NCI-H526 (cell line): ENCODE data around the gene WRAP73.

Experiments used
- DNase-seq, 2 experiments: peaks; one replicate each; lab custom pipeline; 2025; lab: John Stamatoyannopoulos, UW

The WRAP73 gene, protein sequence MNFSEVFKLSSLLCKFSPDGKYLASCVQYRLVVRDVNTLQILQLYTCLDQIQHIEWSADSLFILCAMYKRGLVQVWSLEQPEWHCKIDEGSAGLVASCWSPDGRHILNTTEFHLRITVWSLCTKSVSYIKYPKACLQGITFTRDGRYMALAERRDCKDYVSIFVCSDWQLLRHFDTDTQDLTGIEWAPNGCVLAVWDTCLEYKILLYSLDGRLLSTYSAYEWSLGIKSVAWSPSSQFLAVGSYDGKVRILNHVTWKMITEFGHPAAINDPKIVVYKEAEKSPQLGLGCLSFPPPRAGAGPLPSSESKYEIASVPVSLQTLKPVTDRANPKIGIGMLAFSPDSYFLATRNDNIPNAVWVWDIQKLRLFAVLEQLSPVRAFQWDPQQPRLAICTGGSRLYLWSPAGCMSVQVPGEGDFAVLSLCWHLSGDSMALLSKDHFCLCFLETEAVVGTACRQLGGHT

DNA sequence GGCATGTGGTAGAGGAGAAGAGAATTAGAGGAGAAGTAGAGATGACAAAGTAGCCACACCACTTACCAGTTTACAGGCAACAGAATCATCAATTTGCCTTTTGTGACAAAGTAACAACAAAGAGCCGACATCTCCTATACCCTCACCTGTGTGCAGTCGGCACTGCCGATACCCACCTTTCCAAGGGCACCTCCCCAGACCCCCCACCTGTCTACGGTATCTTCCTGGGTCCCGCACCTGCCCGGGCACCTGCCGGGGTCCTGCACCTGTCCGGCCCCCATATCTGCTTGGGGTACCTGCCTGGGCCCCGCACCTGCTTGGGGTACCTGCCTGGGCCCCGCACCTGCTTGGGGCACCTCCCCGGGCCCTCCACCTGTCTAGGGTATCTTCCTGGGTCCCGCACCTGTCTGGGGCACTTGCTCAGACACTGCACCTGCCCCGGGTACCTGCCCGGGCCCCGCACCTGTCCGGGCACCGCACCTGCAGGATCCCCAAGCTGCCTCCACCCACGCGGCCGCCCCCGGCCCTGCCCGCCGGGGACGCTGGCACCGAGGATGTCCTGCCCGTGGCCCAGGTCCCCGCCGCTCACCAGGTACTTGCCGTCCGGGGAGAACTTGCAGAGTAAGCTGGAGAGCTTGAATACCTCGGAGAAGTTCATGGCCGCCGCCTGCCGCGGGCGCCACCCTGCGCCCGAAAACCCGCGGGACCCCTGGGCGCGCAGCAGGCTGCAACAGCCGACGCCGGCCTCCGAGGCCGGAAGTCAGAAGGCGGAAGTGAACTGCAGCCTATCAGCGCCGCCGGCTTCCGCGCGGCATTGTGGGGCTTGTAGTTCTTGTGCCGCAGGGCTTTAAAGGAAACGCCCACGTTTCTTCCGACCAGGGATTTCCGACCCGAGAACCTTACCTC lies at the start of gene WRAP73:
TSS of gene WRAP73 (minus strand) at position 762 of the 906 bp plus-strand sequence. CDS start at position 658, 104 bp downstream.
- peak; percentile 90 to 96 for DNase-seq

DNA sequence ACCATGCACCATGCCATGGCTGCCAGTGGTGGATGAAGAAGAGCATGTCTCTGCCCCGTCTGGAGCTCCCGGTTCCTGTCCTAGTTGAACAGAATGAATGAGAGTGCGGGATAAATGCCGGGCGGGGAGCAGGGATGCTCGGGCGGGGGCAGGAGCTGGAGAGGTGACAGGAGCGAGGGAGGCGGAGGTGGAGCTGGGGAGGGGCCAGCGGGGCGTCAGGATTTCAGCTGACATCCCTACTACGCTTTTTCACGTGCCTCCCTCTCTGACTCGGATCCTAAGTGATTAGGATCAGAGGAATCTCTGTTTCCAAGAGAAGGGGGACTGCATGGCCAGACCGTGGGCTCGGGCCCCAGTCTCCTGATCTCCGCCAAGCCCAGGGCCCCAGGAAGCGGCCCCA lies 49.7 kb upstream of the WRAP73 start:
- DNase-seq = no peak

DNA sequence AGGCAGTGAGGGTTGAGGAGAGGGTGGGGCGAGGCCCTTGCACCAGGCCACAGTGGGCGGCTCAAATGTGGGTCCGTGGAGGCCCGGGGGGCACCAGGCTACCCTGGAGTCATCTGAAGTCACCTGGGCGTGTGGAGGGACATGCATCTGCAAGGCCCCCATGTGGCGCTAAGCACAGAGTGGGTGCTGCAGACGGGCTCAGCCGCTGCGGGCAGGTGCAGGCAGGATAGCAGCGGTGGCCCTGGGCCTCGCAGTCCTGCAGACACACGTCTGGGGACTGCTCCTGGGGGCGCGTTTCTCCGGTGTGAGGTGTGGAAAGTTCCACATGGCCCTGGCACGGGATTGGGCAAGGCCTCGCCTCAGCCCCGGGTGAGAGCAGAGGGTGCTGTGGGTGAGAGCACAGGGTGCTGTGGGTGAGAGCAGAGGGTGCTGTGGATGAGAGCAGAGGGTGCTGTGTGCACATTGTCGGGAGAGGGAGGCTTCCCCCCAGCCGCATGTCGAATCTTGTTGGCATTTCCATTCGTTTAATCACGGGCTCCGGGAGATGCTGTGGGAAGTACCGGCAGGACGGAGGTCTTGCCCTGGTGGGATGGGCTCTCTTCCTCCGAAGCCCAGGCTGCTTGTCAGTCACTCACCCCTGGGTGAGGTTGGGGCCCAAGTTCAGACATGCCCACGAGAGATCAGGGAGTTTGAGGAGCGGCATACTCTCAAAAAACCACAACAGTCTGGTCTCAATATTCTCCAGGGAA lies 48.9 kb upstream of the WRAP73 start:
- no peak for DNase-seq

DNA sequence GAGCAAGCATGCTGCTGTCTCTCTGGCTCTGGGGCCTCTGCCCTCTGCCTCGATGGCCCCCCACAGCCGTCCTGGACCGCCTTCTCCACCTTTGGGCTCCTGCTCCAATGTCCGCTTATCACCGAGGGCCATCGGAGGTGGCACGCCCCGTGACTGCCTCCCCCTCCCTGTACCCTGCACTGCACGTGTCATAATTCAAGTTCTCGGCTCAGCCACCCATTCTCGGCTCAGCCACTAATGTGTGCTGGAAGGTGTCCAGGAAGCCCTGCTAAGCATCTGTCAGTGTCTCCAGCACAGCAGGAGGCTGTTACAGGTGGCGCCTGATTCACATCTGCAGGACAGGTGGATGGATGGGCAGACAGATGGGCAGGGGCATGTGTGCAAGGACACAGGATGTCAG lies 47.9 kb upstream of the WRAP73 start:
- DNase-seq = no peak

DNA sequence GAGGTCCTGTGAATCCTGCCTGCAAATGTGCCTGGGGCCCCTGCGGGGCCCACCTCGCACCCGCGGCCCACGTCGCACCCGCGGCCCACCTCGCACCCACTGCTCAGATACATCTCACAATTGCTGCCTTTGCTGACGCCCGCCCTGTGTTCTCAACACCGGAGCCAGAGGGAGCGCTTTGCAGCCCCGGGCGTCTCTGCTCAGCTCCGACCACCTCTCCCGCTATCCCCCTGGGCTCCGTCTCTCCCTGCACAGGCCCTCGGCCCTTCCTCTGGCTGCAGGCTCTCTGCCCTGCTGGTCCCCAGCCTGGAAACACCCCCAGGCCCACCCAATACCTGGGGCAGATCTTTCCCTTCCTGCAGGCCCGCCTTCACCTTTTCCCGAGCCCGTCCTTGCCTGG lies 47.2 kb upstream of the WRAP73 start:
- no peak for DNase-seq

DNA sequence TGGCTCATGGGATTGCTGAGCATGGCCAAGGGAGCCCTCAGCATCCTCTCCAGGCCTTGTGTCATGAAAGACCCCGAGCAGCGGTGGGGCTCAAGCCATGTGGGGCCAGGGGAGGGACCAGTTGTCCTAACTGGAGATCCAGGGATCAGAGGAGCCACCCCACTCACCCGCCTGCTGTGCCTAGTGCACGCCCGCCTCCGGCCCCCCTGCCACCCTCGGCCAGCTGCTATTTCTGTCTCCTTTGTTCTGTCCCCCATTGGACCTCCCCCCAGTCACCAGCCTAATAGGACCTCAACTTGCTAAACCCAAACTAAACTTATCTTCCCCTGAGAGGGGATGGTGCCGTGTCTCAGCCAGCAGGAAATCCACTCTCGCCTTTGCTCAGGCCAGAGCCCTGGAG lies 46.8 kb upstream of the WRAP73 start:
- DNase-seq = no peak

DNA sequence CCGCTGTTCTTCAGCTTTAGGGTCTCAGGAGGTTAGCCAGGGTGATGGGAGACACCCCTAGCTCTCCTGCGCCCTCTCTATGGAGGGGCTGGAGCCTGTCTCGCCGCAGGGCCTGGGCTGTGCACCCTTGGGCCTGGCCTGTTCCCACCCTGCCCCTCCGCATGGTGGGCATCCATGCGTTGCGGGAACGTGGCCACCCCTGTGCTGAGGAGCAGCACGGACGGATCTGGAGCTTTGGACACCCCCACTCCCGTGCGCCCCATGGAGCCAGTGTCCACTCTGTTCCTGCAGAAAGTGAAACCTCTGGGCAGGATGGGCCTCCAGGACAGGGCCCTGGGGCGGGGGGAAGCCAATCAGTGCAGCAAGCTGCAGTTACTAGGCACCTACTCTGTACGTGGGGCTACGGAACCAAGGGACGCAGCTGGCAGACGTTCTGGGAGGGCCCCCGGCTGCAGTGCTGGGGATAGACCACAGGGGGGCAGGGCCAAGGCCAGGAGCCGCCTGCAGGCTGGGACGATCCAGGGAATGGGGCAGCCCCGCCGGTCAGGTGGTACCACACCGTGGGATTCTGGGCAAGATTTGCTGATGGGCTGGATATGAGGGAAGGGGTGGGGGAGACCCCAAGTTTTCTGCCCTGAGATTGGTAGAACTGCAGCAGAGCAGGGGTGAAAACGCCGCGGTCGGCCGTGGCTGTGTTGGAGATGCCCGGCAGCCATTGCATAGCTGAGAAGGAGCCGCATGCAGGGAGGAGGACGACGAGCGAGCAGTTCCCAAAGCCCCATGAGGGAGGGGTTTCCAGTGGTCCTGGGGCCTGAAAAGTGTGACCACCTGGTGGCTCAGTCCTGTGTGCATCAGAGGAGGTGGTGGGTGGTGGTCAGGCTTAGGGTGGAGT lies 45.7 kb upstream of the WRAP73 start:
- peak; percentile 31 to 73 for DNase-seq

DNA sequence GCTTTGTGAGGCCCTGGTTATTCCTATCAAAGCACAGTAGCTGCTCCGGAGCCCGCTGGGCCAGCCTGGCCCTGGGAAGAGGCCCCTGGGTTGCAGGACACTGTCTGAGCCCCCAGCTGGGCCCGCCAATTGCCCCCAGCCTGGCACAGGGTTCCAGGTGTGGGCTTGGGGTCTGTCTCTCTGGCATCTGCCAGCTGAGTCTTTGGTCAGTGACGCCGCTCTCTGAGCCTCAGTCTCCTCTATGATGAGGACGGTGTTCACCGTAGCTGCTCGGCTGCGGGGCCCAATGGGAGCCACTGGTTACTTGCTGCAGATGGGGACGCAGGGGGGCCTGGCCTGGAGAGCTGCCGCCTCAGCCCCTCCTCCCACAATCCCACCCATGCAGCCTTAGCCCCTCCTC lies 43.4 kb upstream of the WRAP73 start:
- no peak for DNase-seq

DNA sequence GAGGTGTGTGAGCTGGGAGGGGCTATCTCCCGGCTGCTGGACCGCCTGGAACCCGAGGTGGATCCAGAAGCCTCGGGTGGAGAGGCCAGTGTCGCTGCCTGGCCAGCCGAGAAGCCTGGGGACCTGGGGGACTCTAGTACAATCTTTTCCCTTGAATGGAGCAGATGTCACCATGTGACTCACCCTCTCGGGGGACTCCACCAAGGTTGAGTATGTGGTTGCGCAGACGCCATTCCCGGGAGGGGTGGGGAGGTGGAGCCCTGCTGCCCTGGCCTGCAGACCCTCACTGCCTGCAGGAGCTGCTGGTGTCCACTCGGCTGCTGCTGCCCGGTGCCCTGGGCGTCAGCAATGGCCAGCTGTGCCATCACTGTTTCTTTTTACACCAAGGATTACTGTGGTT lies 42.7 kb upstream of the WRAP73 start:
- no peak for DNase-seq

DNA sequence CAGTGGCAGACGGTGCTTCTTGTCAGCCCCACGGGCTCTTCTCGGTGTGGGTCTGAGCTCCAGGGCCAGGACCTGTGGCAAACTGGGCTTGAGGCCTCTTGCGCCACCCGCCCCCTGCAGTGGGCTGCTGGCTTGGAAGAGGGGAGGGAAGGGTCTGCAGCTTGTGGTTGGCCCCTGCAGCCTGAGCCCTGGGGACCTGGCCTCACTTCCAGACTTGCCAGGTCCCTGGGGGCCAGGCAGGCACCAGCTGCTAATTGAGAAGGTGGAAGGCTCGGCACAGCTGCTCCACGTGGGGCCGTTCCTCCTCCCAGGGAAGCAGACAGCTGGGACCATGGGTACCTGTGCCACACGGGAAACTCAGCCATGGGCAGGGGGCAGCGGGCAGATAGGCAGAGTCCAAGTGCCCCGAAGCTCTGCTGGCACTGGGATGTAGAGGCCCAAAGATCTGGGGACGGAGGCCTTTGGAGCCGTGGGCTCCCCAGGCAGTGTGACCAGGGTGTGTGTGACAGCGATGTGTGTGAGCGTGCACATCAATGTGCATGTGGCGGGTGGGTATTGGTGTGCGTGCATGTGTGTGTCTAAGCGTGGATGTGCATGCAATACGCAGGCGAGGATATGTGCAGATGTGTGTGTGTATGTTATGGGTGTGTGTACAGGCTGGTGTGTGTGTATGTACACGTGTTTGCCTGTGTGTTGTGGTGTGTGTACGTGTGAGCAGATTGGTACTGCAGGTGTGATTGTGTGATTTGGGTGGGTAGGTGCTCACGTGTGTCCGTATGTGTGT lies 41.7 kb upstream of the WRAP73 start:
- DNase-seq = peak; percentile 37 to 80

DNA sequence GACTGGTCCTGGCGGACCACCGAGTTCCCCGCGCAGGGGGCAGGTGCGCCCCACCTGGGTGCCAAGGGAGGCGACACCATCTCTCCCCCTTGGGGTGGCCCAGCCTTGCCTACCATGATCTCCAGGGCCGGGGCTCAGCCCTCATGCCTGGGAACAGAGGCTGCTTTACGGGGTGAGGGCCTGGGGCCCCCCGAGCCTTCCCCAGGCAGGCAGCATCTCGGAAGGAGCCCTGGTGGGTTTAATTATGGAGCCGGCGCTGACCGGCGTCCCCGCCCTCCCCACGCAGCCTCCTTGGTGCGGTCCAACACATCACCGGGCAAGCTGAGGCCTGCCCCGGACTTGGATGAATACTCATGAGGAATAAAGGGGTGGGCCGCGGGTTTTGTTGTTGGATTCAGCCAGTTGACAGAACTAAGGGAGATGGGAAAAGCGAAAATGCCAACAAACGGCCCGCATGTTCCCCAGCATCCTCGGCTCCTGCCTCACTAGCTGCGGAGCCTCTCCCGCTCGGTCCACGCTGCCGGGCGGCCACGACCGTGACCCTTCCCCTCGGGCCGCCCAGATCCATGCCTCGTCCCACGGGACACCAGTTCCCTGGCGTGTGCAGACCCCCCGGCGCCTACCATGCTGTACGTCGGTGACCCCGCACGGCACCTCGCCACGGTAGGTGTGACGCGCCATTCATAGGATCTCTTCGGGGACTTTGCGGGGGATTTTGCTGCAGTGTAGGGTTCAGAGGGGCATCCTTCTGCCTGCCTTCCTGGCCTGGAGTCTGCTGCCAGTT lies 40.6 kb upstream of the WRAP73 start:
- peak; percentile 87 to 95 for DNase-seq

DNA sequence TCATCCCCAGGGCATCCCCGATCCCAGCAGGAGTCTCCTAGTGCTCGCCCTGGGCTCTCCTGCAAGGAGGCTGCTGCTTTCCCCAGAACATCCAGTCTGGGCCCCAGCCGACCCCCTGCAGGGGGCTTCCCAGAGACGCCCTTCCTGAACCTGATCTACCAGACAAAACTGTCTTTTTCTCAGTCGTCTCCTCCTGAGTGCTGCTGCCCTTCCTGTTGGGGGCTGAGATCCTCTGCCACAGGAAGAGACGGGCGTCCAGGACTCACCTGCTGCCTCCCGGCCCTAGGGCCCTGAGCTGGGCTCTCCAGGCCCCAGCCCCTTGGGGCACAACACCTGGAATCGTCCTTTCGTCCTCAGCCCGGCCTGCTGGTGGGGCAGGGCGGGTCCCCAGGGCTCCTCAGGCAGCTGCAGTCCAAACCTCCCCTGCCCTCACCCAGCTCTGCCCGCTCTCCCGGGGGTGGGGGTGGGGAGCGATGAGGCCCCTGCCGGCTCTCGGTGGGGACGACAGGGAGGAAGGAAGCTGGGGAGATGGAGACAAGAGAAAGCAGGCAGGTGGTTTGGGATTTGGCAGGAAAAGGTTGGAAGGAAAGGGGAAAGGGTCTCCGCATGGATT lies 39.3 kb upstream of the WRAP73 start:
- DNase-seq = peak in 1 of 2 experiments; percentile 79

DNA sequence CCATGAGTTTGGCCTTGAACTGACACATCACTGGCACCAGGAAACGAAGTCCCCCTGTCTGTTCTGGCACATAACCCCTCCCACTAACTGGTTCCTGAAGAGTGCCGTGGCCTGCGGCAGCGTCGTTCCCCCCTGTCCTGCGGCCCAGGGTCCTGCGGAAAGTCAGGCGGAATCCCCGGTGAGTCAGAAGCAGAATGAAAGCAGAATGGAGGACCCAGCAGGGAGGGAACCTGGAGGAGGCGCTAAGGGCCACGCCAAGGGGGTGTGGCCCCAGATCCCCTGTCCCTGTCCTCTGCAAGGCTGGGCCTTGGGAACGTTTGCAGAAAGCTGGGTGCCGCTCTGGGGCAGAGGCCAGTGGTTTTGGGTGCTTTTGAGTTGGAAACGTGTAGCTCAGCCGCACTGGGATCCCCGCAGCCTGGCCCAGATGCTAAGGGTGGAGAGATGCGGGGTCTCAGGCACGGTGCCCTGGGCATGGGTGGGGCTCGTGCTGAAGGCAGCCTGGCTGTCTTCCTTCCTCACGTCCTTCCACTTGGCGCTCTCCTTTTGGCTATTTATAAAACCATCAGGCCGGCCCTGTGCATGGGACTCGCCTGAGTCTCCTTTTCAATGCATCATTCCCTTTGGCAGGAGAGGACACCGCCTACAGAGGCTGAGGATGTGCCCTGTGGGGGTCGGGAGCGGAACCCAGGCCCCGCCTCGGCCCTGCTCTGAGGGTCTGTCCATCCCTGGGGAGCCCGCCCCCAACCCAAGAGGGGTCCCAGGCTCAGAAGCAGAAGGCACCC lies 38.6 kb upstream of the WRAP73 start:
- peak in 1 of 2 experiments; percentile 44 for DNase-seq

DNA sequence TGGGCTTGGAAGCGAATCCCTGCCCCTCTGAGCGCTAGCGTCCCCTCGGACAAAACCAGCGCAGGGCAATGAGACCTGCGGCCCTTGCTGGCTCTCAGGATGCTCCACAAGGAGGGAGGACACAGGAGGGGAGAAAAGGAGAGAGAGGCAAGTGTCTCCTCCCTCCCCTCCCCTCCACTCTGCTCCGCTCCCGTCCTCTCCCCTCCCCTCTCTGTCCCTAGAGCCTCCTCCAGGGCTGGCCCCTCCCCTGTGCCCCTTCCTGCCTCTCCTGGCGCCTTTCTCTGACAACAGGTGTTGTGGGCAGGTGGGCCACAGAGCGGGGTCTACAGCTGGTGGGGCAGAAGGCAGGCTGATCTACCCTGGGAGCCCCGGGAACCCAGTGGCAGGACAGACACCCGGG lies 37.6 kb upstream of the WRAP73 start:
- DNase-seq = peak in 1 of 2 experiments; percentile 27

DNA sequence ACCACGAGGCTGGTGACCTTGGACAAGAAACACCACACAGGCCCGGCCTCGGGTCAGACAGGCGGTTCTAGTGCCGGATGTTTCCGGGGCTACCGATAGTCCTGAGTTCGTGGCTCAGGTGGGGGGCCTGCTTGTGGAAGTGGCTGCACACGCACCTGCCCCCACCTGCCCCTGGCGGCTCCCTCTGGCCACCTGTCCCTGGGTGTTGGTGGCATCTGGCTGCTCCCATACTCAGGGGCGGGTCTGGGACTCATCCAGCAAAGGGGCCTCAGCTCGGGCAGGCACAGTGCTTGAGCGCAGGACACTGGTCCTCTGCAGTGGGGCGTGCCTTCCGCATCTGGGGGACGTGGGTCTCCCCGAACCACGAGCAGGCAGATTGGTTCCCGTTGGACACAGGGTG lies 36.0 kb upstream of the WRAP73 start:
- no peak for DNase-seq

DNA sequence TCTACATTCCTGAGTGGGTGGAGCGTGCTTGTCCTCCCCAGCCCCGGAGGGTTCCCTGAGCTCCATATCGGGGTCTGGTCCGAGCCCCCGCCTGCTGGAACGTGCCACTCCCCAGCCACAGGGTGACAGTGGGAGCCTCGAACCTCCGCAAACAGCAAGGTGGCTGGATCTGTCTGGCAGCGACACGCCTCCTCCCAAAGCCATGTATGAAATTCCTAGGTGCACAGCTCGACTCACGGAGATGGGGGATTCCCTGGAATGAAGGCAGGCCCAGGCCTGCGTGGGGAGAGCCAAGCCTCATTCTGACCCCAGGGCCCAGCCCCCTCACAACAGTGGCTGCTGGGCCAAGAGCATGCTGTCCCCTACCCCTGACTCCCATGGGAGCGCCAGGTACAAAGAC lies 35.3 kb upstream of the WRAP73 start:
- no peak for DNase-seq

DNA sequence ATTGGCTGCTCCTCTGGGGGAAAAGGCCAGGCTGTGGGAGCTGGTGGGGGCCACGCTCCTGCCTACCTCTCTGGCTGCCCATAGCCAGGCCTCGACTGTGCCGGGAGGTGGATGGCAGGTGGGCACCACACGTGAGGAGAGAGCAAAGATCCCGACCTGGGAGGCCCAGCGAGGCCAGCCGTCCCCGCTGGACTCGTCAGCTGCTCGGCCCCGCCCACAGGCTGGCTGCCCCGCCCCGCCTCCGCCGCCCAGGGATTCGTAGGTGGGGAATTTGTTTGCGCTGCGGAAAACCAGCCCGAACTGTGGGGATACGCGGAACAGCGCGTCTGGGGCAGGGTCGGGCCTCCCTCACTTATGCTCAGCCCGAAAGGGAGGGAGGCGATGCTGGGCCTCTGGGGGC lies 34.1 kb upstream of the WRAP73 start:
- peak in 1 of 2 experiments; percentile 68 for DNase-seq

DNA sequence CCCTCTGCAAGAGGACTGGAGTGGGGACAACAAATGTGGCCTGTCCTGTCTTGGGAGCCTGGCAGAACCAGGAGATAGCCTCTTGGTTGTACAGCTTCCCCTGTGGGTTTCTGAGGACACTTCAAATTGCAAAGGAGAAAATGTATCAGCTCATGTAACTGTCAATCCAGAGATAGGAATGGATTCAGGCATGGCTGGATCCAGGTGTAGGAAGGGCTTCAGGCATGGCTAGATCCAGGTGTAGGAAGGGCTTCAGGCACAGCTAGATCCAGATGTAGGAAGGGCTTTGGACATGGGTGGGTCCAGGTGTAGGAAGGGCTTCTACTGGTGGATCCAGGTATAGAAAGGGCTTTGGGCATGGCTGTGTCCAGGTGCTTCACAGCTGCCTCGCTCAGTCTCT lies 33.3 kb upstream of the WRAP73 start:
- no peak for DNase-seq
